DND-41 (cell line): ENCODE measurements around the gene ANKRD28.

Experiments used
- EZH2 ChIP-seq: IDR thresholded peaks from 3 replicates; pipeline ENCODE4 v1.6.1; 2012; ENCODE audit warnings: borderline replicate concordance, low read depth, mild to moderate bottlenecking, moderate library complexity, low read length, inconsistent platforms; ENCODE audit not compliant: severe bottlenecking
- TF ChIP-seq, protein P1 (sequence below): IDR thresholded peaks from 2 replicates; pipeline ENCODE4 v1.5.1; 2012; ENCODE audit warnings: borderline replicate concordance, low read length, moderate library complexity, mild to moderate bottlenecking; ENCODE audit not compliant: poor library complexity, severe bottlenecking; ENCODE audit errors: extremely low read depth

DNA sequence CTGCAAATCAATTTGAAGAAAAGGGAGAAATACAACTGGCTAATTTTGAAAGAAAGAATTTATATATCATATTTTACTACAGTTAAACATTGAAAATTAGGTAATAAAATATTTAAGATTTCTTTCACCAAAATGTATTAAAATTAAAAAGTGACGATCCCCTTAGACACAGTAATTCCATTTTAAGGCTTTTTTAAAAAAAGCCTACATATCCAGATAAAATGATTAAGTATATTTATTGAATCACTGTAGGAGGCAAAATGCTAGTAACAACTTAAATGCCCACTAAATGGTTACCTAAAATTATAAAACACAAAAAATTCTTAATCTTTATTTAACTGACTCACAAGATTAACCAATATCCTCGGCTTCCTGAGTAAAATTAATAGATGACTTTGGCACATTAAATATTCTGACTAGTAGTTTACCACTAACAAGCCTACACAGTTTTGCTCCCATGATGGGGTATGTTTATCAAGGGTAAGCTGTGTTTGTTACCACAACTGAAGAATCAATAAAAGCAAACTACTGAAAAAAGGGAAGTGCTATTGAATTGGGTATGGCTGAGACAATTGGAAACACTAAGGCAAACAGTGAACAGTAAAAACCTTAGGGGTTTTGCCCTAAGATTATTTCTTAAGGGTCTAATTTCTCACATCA is 28.4 kb downstream of the ANKRD28 start:
- TF ChIP-seq, protein P1, sequence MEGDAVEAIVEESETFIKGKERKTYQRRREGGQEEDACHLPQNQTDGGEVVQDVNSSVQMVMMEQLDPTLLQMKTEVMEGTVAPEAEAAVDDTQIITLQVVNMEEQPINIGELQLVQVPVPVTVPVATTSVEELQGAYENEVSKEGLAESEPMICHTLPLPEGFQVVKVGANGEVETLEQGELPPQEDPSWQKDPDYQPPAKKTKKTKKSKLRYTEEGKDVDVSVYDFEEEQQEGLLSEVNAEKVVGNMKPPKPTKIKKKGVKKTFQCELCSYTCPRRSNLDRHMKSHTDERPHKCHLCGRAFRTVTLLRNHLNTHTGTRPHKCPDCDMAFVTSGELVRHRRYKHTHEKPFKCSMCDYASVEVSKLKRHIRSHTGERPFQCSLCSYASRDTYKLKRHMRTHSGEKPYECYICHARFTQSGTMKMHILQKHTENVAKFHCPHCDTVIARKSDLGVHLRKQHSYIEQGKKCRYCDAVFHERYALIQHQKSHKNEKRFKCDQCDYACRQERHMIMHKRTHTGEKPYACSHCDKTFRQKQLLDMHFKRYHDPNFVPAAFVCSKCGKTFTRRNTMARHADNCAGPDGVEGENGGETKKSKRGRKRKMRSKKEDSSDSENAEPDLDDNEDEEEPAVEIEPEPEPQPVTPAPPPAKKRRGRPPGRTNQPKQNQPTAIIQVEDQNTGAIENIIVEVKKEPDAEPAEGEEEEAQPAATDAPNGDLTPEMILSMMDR: no peak
- no peak for TF ChIP-seq EZH2
